HepG2 (cell line): ENCODE data around the gene OS9. TPM values are rescaled to one million over a fixed set of nuclear protein-coding genes. Genes with fewer than 3 reads are reported as not detected.

ENCODE experiments used
- ARHGAP35 ChIP-seq: sonication (generic); formaldehyde crosslinking; IDR thresholded peaks from 2 replicates; pipeline ENCODE4 v1.9.0; 2022; ENCODE audit warnings: mild to moderate bottlenecking, inconsistent platforms, moderate library complexity, missing genetic modification reagents, borderline replicate concordance
- CEBPG ChIP-seq: IDR thresholded peaks from 2 replicates; pipeline ENCODE4 v1.6.1; 2016
- FLYWCH1 ChIP-seq: sonication (generic); formaldehyde crosslinking; IDR thresholded peaks from 2 replicates; pipeline ENCODE4 v1.8.1; 2023; ENCODE audit warnings: mild to moderate bottlenecking, missing genetic modification reagents
- GATA4 ChIP-seq: sonication (generic); IDR thresholded peaks from 2 replicates; pipeline ENCODE4 v1.6.1; 2016; ENCODE audit warnings: antibody characterized with exemption, low read depth, borderline replicate concordance
- HOXA3 ChIP-seq: sonication (generic); formaldehyde crosslinking; IDR thresholded peaks from 2 replicates; pipeline ENCODE4 v1.5.0; 2020; ENCODE audit warnings: missing genetic modification reagents
- KDM3A ChIP-seq: IDR thresholded peaks from 2 replicates; pipeline ENCODE4 v1.6.1; 2018; ENCODE audit warnings: low read depth, missing compliant biosample characterization
- MAZ ChIP-seq, 2 experiments: sonication (generic) in 1 of 2; formaldehyde crosslinking in 1 of 2; IDR thresholded peaks; 2 replicates each; pipeline versions ENCODE4 v1.5.0 to v1.6.1; 2012 to 2020; ENCODE audit warnings: low read depth in 2 of 2, mild to moderate bottlenecking in 2 of 2, borderline replicate concordance in 1 of 2, improper control_type of control experiment in 1 of 2, low read length in 1 of 2, missing genetic modification reagents in 1 of 2, moderate library complexity in 1 of 2
- PLRG1 ChIP-seq: fragments of 450-650 bp; conservative IDR thresholded peaks from 2 replicates; pipeline ENCODE4 v1.6.1; 2016
- POGZ ChIP-seq: sonication (generic); formaldehyde crosslinking; IDR thresholded peaks from 2 replicates; pipeline ENCODE4 v1.4.0; 2020; ENCODE audit warnings: mild to moderate bottlenecking, missing genetic modification reagents
- PRDM15 ChIP-seq: sonication (generic); formaldehyde crosslinking; IDR thresholded peaks from 2 replicates; pipeline ENCODE4 v1.4.0; 2020; ENCODE audit warnings: missing genetic modification reagents
- RAD21 ChIP-seq: fragments of 450-650 bp; formaldehyde crosslinking; IDR thresholded peaks from 2 replicates; pipeline ENCODE4 v1.5.0; 2020; ENCODE audit warnings: mild to moderate bottlenecking
- SAP130 ChIP-seq: IDR thresholded peaks from 2 replicates; pipeline ENCODE4 v1.6.1; 2016; ENCODE audit warnings: low read depth
- SMAD3 ChIP-seq: sonication (generic); formaldehyde crosslinking; IDR thresholded peaks from 2 replicates; pipeline ENCODE4 v1.4.0; 2020; ENCODE audit warnings: missing genetic modification reagents
- STAT5B ChIP-seq: sonication (generic); formaldehyde crosslinking; IDR thresholded peaks from 2 replicates; pipeline ENCODE4 v1.4.0; 2020; ENCODE audit warnings: missing genetic modification reagents
- ZNF235 ChIP-seq: sonication (generic); formaldehyde crosslinking; IDR thresholded peaks from 2 replicates; pipeline ENCODE4 v1.8.1; 2023; ENCODE audit warnings: mild to moderate bottlenecking, missing genetic modification reagents, borderline replicate concordance
- ZNF329 ChIP-seq: sonication (generic); formaldehyde crosslinking; IDR thresholded peaks from 2 replicates; pipeline ENCODE4 v1.9.0; 2021; ENCODE audit warnings: low read depth, mild to moderate bottlenecking, missing genetic modification reagents
- ZNF674 ChIP-seq: sonication (generic); formaldehyde crosslinking; IDR thresholded peaks from 2 replicates; pipeline ENCODE4 v1.5.0; 2020; ENCODE audit warnings: low read depth, mild to moderate bottlenecking, missing genetic modification reagents
- ZNF709 ChIP-seq: sonication (generic); formaldehyde crosslinking; IDR thresholded peaks from 2 replicates; pipeline ENCODE4 v1.5.0; 2020; ENCODE audit warnings: mild to moderate bottlenecking, missing genetic modification reagents
- ZNF746 ChIP-seq: sonication (generic); formaldehyde crosslinking; IDR thresholded peaks from 2 replicates; pipeline ENCODE4 v1.8.0; 2022; ENCODE audit warnings: mild to moderate bottlenecking, missing genetic modification reagents
- polyA plus RNA-seq, 8 experiments: library from polyadenylated mRNA; depleted of rRNA in 3 of 8; stranded (reverse) in 7 of 8; unstranded in 1 of 8; fragments of >200 nt; fragmentation: Illumina TruSeq in 4 of 8; extraction: Trizol in 4 of 8; gene quantifications; 2 replicates each; pipeline versions ENCODE4 v1.2.1 to v1.2.3, GENCODE V29; 2011 to 2016; ENCODE audit warnings: low read depth in 4 of 8, missing spikeins in 1 of 8, mixed read lengths in 1 of 8; ENCODE audit not compliant: insufficient read depth in 1 of 8
- total RNA-seq, 5 experiments: library from RNA; depleted of rRNA; stranded (reverse); fragments of >200 nt; fragmentation: Illumina TruSeq; extraction: Trizol; gene quantifications; 2 replicates each; pipeline ENCODE4 v1.2.3, GENCODE V29; 2016; ENCODE audit warnings: low read depth in 1 of 5
- TF ChIP-seq, protein P1 (sequence below): sonication (generic); formaldehyde crosslinking; IDR thresholded peaks from 2 replicates; pipeline ENCODE4 v1.8.1; 2022; ENCODE audit warnings: low read depth, mild to moderate bottlenecking, missing genetic modification reagents
- TF ChIP-seq, protein P2 (sequence below): IDR thresholded peaks from 2 replicates; pipeline ENCODE4 v1.6.1; 2016; ENCODE audit warnings: mild to moderate bottlenecking

OS9 gene
- total and polyA plus RNA-seq, 2 of the 13 experiments (the other 11 are each of a cell fraction or from before 2014, with no cell fraction given), result 156 to 206 TPM

DNA sequence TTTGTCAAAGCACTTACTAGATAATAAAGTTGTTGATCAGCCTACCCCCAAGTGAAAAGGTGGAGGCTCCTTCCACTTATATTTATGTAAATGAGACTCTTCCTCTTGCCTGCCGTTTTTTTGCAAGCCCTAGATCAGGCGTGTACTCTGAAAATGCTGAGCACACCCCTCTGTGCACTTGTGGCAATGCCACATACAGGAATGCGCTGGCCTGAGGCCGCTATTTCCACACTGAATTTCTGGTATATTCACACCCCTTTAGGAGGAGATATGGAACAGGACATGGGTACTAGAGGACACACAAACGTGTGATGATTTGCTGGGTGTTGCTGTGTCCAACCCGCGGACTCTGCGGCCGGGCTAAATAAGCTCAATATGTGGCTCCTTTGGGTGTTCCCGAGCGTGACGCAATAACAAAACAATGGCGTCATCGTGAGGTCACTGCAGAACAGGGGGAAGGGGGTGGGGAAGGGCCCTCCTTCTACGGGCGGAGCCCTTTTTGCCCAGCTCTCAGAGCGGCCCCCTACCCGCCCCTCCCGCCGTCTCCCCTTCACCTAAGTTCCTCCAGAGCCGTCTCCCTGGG is 50.4 kb downstream of the OS9 start (continued):
- TF ChIP-seq FLYWCH1 (CRISPR knock-in tag), result no peak
- TF ChIP-seq POGZ (CRISPR knock-in tag), result peak; percentile 1; the same call in 1 of the 2 replicates
- TF ChIP-seq GATA4, result peak; percentile 21; the same call in 1 of the 2 replicates
- TF ChIP-seq SMAD3 (CRISPR knock-in tag), result peak; percentile 16; the same call in 1 of the 2 replicates
- TF ChIP-seq ZNF709 (CRISPR knock-in tag), result no peak
- no peak for TF ChIP-seq ARHGAP35 (CRISPR knock-in tag)
- peak; percentile 41; the same call in 1 of the 2 replicates for TF ChIP-seq ZNF746
- TF ChIP-seq SAP130 (CRISPR knock-in tag), result peak; percentile 4; the same call in 1 of the 2 replicates
- TF ChIP-seq CEBPG (CRISPR knock-in tag), result peak; percentile 54
- no peak for TF ChIP-seq MAZ (IDR thresholded peaks at IDR 0.05; ENCODE audit: borderline replicate concordance, low read depth, low read length)
- TF ChIP-seq MAZ (CRISPR knock-in tag; IDR thresholded peaks at IDR 0.05; ENCODE audit: low read depth), result no peak
- no peak for TF ChIP-seq RAD21 (CRISPR knock-in tag)
- TF ChIP-seq KDM3A (CRISPR knock-in tag), result no peak
- TF ChIP-seq, protein P1, sequence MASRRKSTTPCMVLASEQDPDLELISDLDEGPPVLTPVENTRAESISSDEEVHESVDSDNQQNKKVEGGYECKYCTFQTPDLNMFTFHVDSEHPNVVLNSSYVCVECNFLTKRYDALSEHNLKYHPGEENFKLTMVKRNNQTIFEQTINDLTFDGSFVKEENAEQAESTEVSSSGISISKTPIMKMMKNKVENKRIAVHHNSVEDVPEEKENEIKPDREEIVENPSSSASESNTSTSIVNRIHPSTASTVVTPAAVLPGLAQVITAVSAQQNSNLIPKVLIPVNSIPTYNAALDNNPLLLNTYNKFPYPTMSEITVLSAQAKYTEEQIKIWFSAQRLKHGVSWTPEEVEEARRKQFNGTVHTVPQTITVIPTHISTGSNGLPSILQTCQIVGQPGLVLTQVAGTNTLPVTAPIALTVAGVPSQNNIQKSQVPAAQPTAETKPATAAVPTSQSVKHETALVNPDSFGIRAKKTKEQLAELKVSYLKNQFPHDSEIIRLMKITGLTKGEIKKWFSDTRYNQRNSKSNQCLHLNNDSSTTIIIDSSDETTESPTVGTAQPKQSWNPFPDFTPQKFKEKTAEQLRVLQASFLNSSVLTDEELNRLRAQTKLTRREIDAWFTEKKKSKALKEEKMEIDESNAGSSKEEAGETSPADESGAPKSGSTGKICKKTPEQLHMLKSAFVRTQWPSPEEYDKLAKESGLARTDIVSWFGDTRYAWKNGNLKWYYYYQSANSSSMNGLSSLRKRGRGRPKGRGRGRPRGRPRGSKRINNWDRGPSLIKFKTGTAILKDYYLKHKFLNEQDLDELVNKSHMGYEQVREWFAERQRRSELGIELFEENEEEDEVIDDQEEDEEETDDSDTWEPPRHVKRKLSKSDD (CRISPR knock-in tag), result peak; percentile 99
- TF ChIP-seq PRDM15 (CRISPR knock-in tag), result 0 out of 2 replicates have a peak, but pooled peaks have one; percentile 0
- no peak for TF ChIP-seq ZNF235 (CRISPR knock-in tag)
- no peak for TF ChIP-seq PLRG1
- TF ChIP-seq STAT5B, result no peak
- TF ChIP-seq HOXA3 (CRISPR knock-in tag), result peak; percentile 99
- TF ChIP-seq, protein P2, sequence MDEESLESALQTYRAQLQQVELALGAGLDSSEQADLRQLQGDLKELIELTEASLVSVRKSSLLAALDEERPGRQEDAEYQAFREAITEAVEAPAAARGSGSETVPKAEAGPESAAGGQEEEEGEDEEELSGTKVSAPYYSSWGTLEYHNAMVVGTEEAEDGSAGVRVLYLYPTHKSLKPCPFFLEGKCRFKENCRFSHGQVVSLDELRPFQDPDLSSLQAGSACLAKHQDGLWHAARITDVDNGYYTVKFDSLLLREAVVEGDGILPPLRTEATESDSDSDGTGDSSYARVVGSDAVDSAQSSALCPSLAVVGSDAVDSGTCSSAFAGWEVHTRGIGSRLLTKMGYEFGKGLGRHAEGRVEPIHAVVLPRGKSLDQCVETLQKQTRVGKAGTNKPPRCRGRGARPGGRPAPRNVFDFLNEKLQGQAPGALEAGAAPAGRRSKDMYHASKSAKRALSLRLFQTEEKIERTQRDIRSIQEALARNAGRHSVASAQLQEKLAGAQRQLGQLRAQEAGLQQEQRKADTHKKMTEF (CRISPR knock-in tag), result peak; percentile 7
- TF ChIP-seq ZNF329 (CRISPR knock-in tag), result no peak
- 0 out of 2 replicates have a peak, but pooled peaks have one; percentile 13 for TF ChIP-seq ZNF674 (CRISPR knock-in tag)
- TF ChIP-seq, all 625 proteins: peak for 49
